Astrocyte (in vitro differentiated cells and primary cell): ENCODE data around the gene DCBLD2. TPM values are rescaled to one million over a fixed set of nuclear protein-coding genes. Genes with fewer than 3 reads are reported as not detected.

Experiments
- DNase-seq: peaks from one replicate; pipeline ENCODE4 v3.0.0-alpha.2; 2010; ENCODE audit warnings: low read depth
- FAIRE-seq: peaks from 2 replicates; lab custom pipeline; 2011; peaks lifted over from hg19 to GRCh38; lab: Jason Lieb, UNC
- H2AFZ ChIP-seq: 2 replicates; pipeline ENCODE4 v1.6.0; 2012; ENCODE audit warnings: low read depth, low read length, inconsistent platforms
- H3K27ac ChIP-seq: 2 replicates; pipeline ENCODE4 v1.5.1; 2011; ENCODE audit warnings: low read depth, low read length, inconsistent platforms
- H3K27me3 ChIP-seq: 2 replicates; pipeline ENCODE4 v1.6.0; 2011; ENCODE audit warnings: low read length, inconsistent platforms; ENCODE audit not compliant: insufficient read depth
- H3K36me3 ChIP-seq: 2 replicates; pipeline ENCODE4 v1.5.1; 2011; ENCODE audit warnings: low read length, inconsistent platforms; ENCODE audit not compliant: insufficient read depth
- H3K4me1 ChIP-seq: 2 replicates; pipeline ENCODE4 v1.5.1; 2011; ENCODE audit warnings: low read length, inconsistent platforms; ENCODE audit not compliant: insufficient read depth
- H3K4me2 ChIP-seq: 2 replicates; pipeline ENCODE4 v1.6.0; 2012; ENCODE audit warnings: low read length, inconsistent platforms
- H3K4me3 ChIP-seq: 2 replicates; pipeline ENCODE4 v1.5.1; 2011; ENCODE audit warnings: low read depth, mild to moderate bottlenecking, low read length, inconsistent platforms; ENCODE audit not compliant: insufficient read depth
- H3K79me2 ChIP-seq: 2 replicates; pipeline ENCODE4 v1.6.0; 2012; ENCODE audit warnings: mild to moderate bottlenecking, low read length, inconsistent platforms; ENCODE audit not compliant: insufficient read depth
- H3K9ac ChIP-seq: 2 replicates; pipeline ENCODE4 v1.6.0; 2012; ENCODE audit warnings: mild to moderate bottlenecking, low read length, inconsistent platforms
- H3K9me3 ChIP-seq: 2 replicates; pipeline ENCODE4 v1.5.1; 2012; ENCODE audit warnings: low read depth, mild to moderate bottlenecking, low read length, inconsistent platforms; ENCODE audit not compliant: insufficient read depth
- H4K20me1 ChIP-seq: 2 replicates; pipeline ENCODE4 v1.6.0; 2012; ENCODE audit warnings: low read length, inconsistent platforms; ENCODE audit not compliant: insufficient read depth
- H3K27ac Mint-ChIP-seq: one replicate; pipeline ENCODE4 v1.8.0; 2021; ENCODE audit warnings: mild to moderate bottlenecking, mixed read lengths; ENCODE audit not compliant: unreplicated experiment
- H3K27me3 Mint-ChIP-seq: one replicate; pipeline ENCODE4 v1.8.0; 2021; ENCODE audit warnings: low read depth, mixed read lengths; ENCODE audit not compliant: unreplicated experiment
- H3K36me3 Mint-ChIP-seq: one replicate; pipeline ENCODE4 v1.8.0; 2021; ENCODE audit warnings: low read depth, mixed read lengths; ENCODE audit not compliant: unreplicated experiment
- H3K4me1 Mint-ChIP-seq: one replicate; pipeline ENCODE4 v1.8.0; 2021; ENCODE audit warnings: low read depth, mixed read lengths; ENCODE audit not compliant: unreplicated experiment
- H3K4me3 Mint-ChIP-seq: one replicate; pipeline ENCODE4 v1.8.0; 2021; ENCODE audit warnings: mild to moderate bottlenecking, moderate library complexity, mixed read lengths; ENCODE audit not compliant: unreplicated experiment
- H3K9me3 Mint-ChIP-seq: one replicate; pipeline ENCODE4 v1.8.0; 2021; ENCODE audit warnings: mild to moderate bottlenecking, mixed read lengths; ENCODE audit not compliant: unreplicated experiment
- EZH2 ChIP-seq: IDR thresholded peaks from 2 replicates; pipeline ENCODE4 v1.6.1; 2012; ENCODE audit warnings: mild to moderate bottlenecking, low read length, inconsistent platforms; ENCODE audit not compliant: insufficient read depth
- total RNA-seq: library from RNA; stranded (reverse); gene quantifications from 2 replicates; pipeline ENCODE4 v1.2.1, GENCODE V29; 2021
- TF ChIP-seq, protein P1 (sequence below): IDR thresholded peaks from 2 replicates; pipeline ENCODE4 v1.5.1; 2011; ENCODE audit warnings: low read depth, mild to moderate bottlenecking, inconsistent platforms, low read length, moderate library complexity; ENCODE audit not compliant: insufficient read depth

Gene DCBLD2
- total RNA-seq, 1 donor from 2014 or later, result 243 TPM

DNA sequence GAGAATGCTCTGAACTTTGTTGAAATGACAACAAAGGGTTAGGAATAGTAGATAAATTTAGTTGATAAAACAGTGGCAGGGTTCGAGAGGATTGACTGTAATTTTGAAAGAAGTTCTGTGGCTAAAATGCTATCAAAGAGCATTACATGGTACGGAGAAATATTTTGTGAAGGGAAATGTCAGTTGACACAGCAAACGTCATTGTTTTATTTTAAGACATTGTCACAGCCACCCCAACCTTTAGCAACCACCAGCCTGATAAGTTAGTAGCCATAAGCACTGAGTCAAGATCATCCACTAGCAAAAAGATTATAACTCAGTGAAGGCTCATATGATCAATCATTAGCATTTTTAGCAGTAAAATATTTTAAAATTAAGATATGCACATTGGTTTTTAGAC lies 147.0 kb downstream of the DCBLD2 start:
- no peak overlapping the region for H3K4me3 ChIP-seq
- no peak overlapping the region for H2AFZ ChIP-seq
- no peak overlapping the region for H3K27ac ChIP-seq
- no peak for TF ChIP-seq EZH2
- TF ChIP-seq, protein P1, sequence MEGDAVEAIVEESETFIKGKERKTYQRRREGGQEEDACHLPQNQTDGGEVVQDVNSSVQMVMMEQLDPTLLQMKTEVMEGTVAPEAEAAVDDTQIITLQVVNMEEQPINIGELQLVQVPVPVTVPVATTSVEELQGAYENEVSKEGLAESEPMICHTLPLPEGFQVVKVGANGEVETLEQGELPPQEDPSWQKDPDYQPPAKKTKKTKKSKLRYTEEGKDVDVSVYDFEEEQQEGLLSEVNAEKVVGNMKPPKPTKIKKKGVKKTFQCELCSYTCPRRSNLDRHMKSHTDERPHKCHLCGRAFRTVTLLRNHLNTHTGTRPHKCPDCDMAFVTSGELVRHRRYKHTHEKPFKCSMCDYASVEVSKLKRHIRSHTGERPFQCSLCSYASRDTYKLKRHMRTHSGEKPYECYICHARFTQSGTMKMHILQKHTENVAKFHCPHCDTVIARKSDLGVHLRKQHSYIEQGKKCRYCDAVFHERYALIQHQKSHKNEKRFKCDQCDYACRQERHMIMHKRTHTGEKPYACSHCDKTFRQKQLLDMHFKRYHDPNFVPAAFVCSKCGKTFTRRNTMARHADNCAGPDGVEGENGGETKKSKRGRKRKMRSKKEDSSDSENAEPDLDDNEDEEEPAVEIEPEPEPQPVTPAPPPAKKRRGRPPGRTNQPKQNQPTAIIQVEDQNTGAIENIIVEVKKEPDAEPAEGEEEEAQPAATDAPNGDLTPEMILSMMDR, result no peak
- H3K4me3 Mint-ChIP-seq, result no peak overlapping the region
- H3K4me2 ChIP-seq, result peak overlapping the region; percentile 7
- H3K4me1 ChIP-seq, result no peaks in the 10 kb centered on the region
- no peaks in the 10 kb centered on the region for H3K27me3 ChIP-seq
- H3K36me3 ChIP-seq, result no peaks in the 10 kb centered on the region
- no peaks in the 10 kb centered on the region for H3K36me3 Mint-ChIP-seq
- no peaks in the 10 kb centered on the region for H3K27me3 Mint-ChIP-seq
- DNase-seq, result no peak
- FAIRE-seq, result no peak
- peaks cover 5% of the 10 kb centered on the region for H3K4me1 Mint-ChIP-seq
- H3K9me3 ChIP-seq, result no peaks in the 10 kb centered on the region
- no peak overlapping the region for H3K9ac ChIP-seq
- no peaks in the 10 kb centered on the region for H3K79me2 ChIP-seq
- no peaks in the 10 kb centered on the region for H4K20me1 ChIP-seq
- no peaks in the 10 kb centered on the region for H3K9me3 Mint-ChIP-seq
- no peak overlapping the region for H3K27ac Mint-ChIP-seq

DNA sequence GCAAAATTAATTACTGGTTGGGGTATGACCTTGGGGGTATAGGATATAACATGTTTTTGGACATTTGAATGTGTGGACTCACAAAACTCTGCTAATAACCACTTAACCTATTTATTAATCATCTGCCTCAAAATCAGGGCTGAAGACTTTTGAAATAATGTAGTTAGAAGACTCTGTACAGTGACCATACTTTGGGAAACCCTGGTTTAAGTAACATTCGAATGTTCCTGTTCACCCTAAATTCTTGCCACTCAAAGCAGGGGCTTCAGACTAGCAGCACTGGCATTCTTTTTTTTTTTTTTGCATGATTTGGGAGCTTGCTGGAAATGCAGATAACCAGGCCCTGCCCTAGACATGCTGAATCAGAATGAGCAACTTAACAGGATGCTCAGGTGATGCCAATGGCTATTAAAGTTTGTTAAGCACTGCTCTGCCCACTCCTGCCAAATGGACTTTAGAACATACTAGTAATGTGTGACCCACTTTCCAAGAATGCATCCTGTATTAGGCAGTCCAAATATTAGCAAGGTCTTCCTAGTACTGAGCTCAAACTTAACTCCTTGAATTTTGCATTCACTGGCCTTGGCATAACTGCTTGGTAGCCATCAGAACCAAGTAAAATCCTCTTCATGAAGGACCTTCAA lies 151.1 kb downstream of the DCBLD2 start:
- Histone ChIP-seq H3K27me3 (no peaks in the 10 kb centered on the region), H3K27ac (no peak overlapping the region), H3K9ac (no peak overlapping the region), H3K79me2 (no peaks in the 10 kb centered on the region), H3K36me3 (no peaks in the 10 kb centered on the region), H3K4me3 (no peak overlapping the region), H3K9me3 (no peaks in the 10 kb centered on the region), H2AFZ (no peak overlapping the region), H3K4me2 (no peak overlapping the region), H3K4me1 (peaks cover 5% of the 10 kb centered on the region), H4K20me1 (no peaks in the 10 kb centered on the region)
- Mint-ChIP-seq H3K36me3 (no peaks in the 10 kb centered on the region), H3K27ac (no peak overlapping the region), H3K27me3 (no peaks in the 10 kb centered on the region), H3K4me3 (no peak overlapping the region), H3K4me1 (peaks cover 12% of the 10 kb centered on the region), H3K9me3 (no peaks in the 10 kb centered on the region)
- no peak for DNase-seq
- TF ChIP-seq, protein P1, result no peak
- TF ChIP-seq EZH2, result no peak
- FAIRE-seq, result no peak

DNA sequence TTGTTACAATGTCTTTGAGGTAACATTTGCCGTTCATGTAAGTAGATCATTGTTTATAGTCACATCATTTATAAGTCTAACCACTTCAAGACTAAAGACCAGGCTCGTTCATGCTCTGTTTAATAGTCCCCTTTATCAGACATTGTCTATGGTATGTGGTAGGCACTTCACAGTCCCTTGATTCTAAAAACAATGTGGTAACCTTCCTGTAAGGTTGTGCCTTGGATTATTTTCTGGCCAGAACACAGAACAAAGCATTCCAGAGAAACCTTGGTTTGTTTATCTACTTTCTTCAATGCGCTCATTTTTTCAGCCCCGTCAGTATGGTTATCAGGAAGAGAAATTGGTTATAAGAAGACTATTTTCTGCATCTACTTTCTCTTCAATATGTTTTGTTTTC lies 154.6 kb downstream of the DCBLD2 start:
- peaks cover 5% of the 10 kb centered on the region for H3K4me1 ChIP-seq
- Mint-ChIP-seq H3K27ac (no peak overlapping the region), H3K27me3 (no peaks in the 10 kb centered on the region), H3K36me3 (peaks cover 3% of the 10 kb centered on the region), H3K4me1 (peaks cover 17% of the 10 kb centered on the region), H3K9me3 (no peaks in the 10 kb centered on the region), H3K4me3 (no peak overlapping the region)
- no peaks in the 10 kb centered on the region for H3K36me3 ChIP-seq
- H4K20me1 ChIP-seq, result no peaks in the 10 kb centered on the region
- H2AFZ ChIP-seq, result no peak overlapping the region
- no peaks in the 10 kb centered on the region for H3K27me3 ChIP-seq
- H3K4me3 ChIP-seq, result no peak overlapping the region
- no peaks in the 10 kb centered on the region for H3K79me2 ChIP-seq
- H3K27ac ChIP-seq, result no peak overlapping the region
- no peak for FAIRE-seq
- no peak overlapping the region for H3K9ac ChIP-seq
- no peaks in the 10 kb centered on the region for H3K9me3 ChIP-seq
- peak overlapping the region; percentile 3 for H3K4me2 ChIP-seq
- peak; percentile 49 for DNase-seq
- no peak for TF ChIP-seq EZH2
- TF ChIP-seq, protein P1, result no peak
